CD4-positive, alpha-beta memory T cell (primary cell): ENCODE measurements around the gene POLR2L. TPM values are rescaled to one million over a fixed set of nuclear protein-coding genes. Genes with fewer than 3 reads are reported as not detected.

ENCODE experiments used
- CTCF ChIA-PET: fragments of 350-600 bp; sonication (Branson Sonifier 250); formaldehyde crosslinking; loops from one replicate; lab custom pipeline; 2021; ENCODE audit warnings: inconsistent platforms; ENCODE audit not compliant: partially characterized antibody; lab: Charles Lee
- POLR2A ChIA-PET: fragments of 350-600 bp; sonication (Branson Sonifier 250); formaldehyde crosslinking; loops from one replicate; lab custom pipeline; 2021; ENCODE audit not compliant: partially characterized antibody; lab: Charles Lee
- DNase-seq, 5 donors: peaks; one replicate each; pipeline versions ENCODE4 v3.0.0 to v3.0.0-alpha.2; 2020 to 2022; ENCODE audit warnings: mixed read lengths in 1 of 5
- H3K27ac ChIP-seq: one replicate; pipeline ENCODE4 v1.7.0; 2013; ENCODE audit warnings: low read depth, low read length
- H3K27me3 ChIP-seq: 2 replicates; pipeline ENCODE4 v1.7.0; 2013; ENCODE audit warnings: mild to moderate bottlenecking, low read length, moderate library complexity; ENCODE audit not compliant: insufficient read depth
- H3K36me3 ChIP-seq: 2 replicates; pipeline ENCODE4 v1.7.0; 2013; ENCODE audit warnings: mild to moderate bottlenecking, low read length, moderate library complexity; ENCODE audit not compliant: insufficient read depth
- H3K4me1 ChIP-seq: 2 replicates; pipeline ENCODE4 v1.7.0; 2013; ENCODE audit warnings: mild to moderate bottlenecking, low read length, moderate library complexity; ENCODE audit not compliant: insufficient read depth
- H3K4me3 ChIP-seq, 2 donors: one replicate each; pipeline ENCODE4 v1.7.0; 2013; ENCODE audit warnings: low read length in 2 of 2, mild to moderate bottlenecking in 1 of 2
- H3K9me3 ChIP-seq, 2 donors: one replicate each; pipeline ENCODE4 v1.7.0; 2013; ENCODE audit warnings: low read length in 2 of 2, control low read depth in 1 of 2; ENCODE audit not compliant: control insufficient read depth in 1 of 2
- H3K27ac Mint-ChIP-seq, 7 donors: one replicate each; pipeline ENCODE4 v1.8.0; 2020 to 2021; ENCODE audit warnings: mixed read lengths in 7 of 7, mild to moderate bottlenecking in 6 of 7, inconsistent platforms in 3 of 7, moderate library complexity in 3 of 7
- H3K27me3 Mint-ChIP-seq, 2 donors: one replicate each; pipeline ENCODE4 v1.8.0; 2020 to 2021; ENCODE audit warnings: mixed read lengths in 2 of 2
- H3K36me3 Mint-ChIP-seq, 2 donors: one replicate each; pipeline ENCODE4 v1.8.0; 2020 to 2021; ENCODE audit warnings: mixed read lengths in 2 of 2, inconsistent platforms in 1 of 2, mild to moderate bottlenecking in 1 of 2
- H3K4me1 Mint-ChIP-seq, 4 donors: one replicate each; pipeline ENCODE4 v1.8.0; 2020 to 2021; ENCODE audit warnings: mixed read lengths in 4 of 4, mild to moderate bottlenecking in 1 of 4
- H3K4me3 Mint-ChIP-seq, 8 donors: one replicate each; pipeline ENCODE4 v1.8.0; 2020 to 2021; ENCODE audit warnings: mixed read lengths in 8 of 8, mild to moderate bottlenecking in 7 of 8, moderate library complexity in 6 of 8, inconsistent platforms in 3 of 8
- H3K9me3 Mint-ChIP-seq, 8 donors: one replicate each; pipeline ENCODE4 v1.8.0; 2020 to 2021; ENCODE audit warnings: mixed read lengths in 8 of 8, mild to moderate bottlenecking in 5 of 8, inconsistent platforms in 3 of 8, moderate library complexity in 1 of 8
- intact Hi-C: fragments of 100-400 bp; cut with micrococcal nuclease; formaldehyde crosslinking; loops from one replicate; pipeline ENCODE4 v1.15.1; 2023
- polyA plus RNA-seq, 2 donors: library from polyadenylated mRNA; unstranded; fragments of 300-500 nt; fragmentation: Illumina TruSeq; gene quantifications; one replicate each; pipeline ENCODE4 v1.2.3, GENCODE V29; 2021
- total RNA-seq, 2 experiments: library from RNA; stranded (reverse); gene quantifications; one replicate each; pipeline ENCODE4 v1.2.3, GENCODE V29; 2021

POLR2L gene
- total and polyA plus RNA-seq, 4 experiments from 2014 or later, result 55.8 to 108 (median 69.9) TPM

DNA sequence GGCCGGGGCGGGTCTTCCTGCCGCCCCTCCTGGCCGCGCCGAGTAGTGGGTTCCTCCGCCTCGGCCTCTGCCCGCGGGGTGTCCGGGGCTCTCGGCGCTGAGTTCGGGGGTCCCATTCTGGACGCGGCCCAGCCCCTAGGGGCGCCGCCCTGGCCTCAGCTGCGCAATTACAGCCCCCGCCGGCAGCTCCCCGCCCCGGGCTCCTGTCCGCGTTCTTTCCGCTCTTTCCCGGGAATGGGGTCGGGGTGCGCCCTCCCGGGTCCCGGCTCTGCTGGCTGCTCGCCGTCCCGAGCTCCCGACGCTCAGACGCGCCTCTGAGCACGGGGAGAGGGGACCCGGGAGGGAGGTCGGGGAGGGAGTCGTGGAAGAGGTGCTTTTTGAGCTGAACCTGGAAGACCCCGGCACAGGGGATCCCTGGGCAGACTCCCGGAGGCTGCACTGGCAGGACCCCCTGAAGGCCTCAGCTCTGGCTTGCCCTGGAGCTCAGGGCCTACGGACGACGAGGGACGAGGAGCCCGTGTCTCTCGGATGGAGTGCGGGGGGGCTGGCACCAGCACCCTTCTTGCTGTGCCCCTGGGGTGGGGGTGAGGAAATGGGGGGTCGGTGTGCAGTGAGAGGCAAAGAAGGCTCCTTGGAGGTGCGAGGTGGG lies 881 bp upstream of the POLR2L start:
- Histone ChIP-seq H3K36me3 (peaks cover 13% of the 10 kb centered on the region), H3K4me1 (peaks cover 31% of the 10 kb centered on the region), H3K27ac (no peak overlapping the region), H3K4me3 (peak overlapping the region; percentile 6 to 97), H3K27me3 (no peaks in the 10 kb centered on the region), H3K9me3 (no peaks in the 10 kb centered on the region)
- H3K27me3 Mint-ChIP-seq, result peaks cover 0 to 2% of the 10 kb centered on the region in 2 donors
- H3K36me3 Mint-ChIP-seq, result peaks cover 0 to 14% of the 10 kb centered on the region in 2 donors
- peaks cover 4 to 35% (median 15%) of the 10 kb centered on the region in 4 donors for H3K4me1 Mint-ChIP-seq
- POLR2A ChIA-PET, result interaction anchor here (0.5 to 5.2 kb wide), 15 partner anchors 11 to 555 kb away, joined by 3 to 67 read pairs (median 4); partner anchors contain the start of genes CD151, CHID1, PHRF1 and PNPLA2
- peak overlapping the region in 4 of 7 donors; percentile 35 to 80 (median 48) for H3K27ac Mint-ChIP-seq
- H3K4me3 Mint-ChIP-seq, result peak overlapping the region; percentile 62 to 78 (median 75)
- no peak for DNase-seq
- intact Hi-C loops, result loop anchor here (2.0 kb wide), 1 partner anchor 84 kb away; no protein-coding TSS in a partner anchor
- CTCF ChIA-PET, result interaction anchor here (0.9 kb wide), 1 partner anchor 732 kb away, joined by 3 read pairs; no protein-coding TSS in a partner anchor
- peaks cover 0 to 1% (median 0%) of the 10 kb centered on the region in 8 donors for H3K9me3 Mint-ChIP-seq

DNA sequence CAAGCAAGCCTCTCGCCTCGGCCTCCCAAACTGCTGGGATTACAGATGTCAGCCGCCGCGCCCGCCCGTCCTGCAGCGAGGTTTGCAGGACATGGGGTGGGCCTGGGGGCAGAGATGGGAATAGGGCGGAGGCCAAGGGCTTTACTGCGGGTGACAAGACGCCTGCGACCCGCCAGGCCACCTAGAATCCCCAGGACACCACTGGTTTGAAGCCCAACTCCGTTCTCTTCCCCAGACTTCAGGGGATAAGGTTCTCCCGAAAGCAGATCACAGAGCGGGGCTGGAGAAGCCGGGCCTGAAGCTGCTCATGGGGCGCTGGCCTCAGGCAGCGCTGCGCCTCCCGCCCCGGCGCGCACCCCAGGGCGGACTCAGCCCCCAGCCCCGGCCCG lies 354 bp downstream of the POLR2L start:
- H3K27ac ChIP-seq, result peak overlapping the region; percentile 77

DNA sequence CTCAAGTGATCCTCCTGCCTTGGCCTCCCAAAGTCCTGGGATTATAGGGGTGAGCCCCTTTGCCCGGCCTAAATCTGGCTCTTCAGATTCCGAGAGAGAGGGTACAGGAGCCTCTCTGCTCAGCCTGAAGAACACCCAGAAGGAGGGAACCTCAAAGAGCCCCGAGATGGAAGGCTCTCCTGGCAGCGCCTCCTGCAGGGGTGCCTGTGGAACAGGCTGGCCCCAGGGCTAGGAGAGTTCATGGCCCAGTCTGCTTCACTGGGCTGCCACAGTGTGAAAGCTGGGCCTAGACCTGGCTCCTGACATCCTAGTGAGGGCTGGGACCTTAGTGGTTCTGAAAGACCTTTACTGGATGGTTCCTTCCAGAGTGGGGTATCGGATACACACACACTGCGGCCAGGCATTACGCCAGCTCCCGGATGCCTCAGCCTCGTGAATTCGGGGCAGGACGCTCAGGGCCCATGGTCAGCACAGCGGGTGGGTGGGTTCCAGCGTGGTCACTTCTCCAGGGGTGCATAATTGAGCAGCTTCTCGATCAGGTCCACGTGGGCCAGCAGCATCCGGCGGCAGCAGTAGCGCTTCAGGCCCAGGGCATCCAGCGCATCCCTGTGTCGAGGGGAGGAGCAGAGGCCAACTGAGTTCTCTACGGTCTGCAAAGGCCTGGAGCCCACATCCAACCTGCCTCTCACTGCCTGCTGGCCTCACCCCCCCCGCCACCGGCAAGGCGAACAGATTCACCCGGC lies 2.3 kb downstream of the POLR2L start:
- no peak overlapping the region for H3K27ac ChIP-seq
- DNase-seq, result no peak
- no peaks in the 10 kb centered on the region for H3K27me3 Mint-ChIP-seq
- intact Hi-C loops, result no loop called here
- H3K4me3 ChIP-seq, result no peak overlapping the region
- no peaks in the 10 kb centered on the region for H3K27me3 ChIP-seq
- peaks cover 13% of the 10 kb centered on the region for H3K36me3 ChIP-seq
- peaks cover 4 to 31% (median 15%) of the 10 kb centered on the region in 4 donors for H3K4me1 Mint-ChIP-seq
- H3K4me1 ChIP-seq, result peaks cover 31% of the 10 kb centered on the region
- H3K9me3 Mint-ChIP-seq, result peaks cover 0 to 1% (median 0%) of the 10 kb centered on the region in 8 donors
- H3K27ac Mint-ChIP-seq, result peak overlapping the region in 4 of 7 donors; percentile 52 to 78 (median 68)
- no peaks in the 10 kb centered on the region for H3K9me3 ChIP-seq
- H3K4me3 Mint-ChIP-seq, result peak overlapping the region; percentile 20 to 89 (median 72)
- POLR2A ChIA-PET, result interaction anchor here (4.8 to 5.2 kb wide), 2 partner anchors 8 to 20 kb away, joined by 57 to 67 read pairs; partner anchors contain the start of genes CD151 and PNPLA2
- peaks cover 0 to 17% of the 10 kb centered on the region in 2 donors for H3K36me3 Mint-ChIP-seq
- CTCF ChIA-PET, result interaction anchor here (1.1 kb wide), 1 partner anchor 21 kb away, joined by 4 read pairs; the partner anchor contains the start of gene PNPLA2

More for the DNA sequence above, 354 bp downstream of the POLR2L start:
- Mint-ChIP-seq H3K4me1 (peaks cover 4 to 35% (median 15%) of the 10 kb centered on the region in 4 donors), H3K27me3 (peaks cover 0 to 2% of the 10 kb centered on the region in 2 donors), H3K4me3 (peak overlapping the region; percentile 84 to 89 (median 86)), H3K36me3 (peaks cover 0 to 17% of the 10 kb centered on the region in 2 donors), H3K9me3 (peaks cover 0 to 1% (median 0%) of the 10 kb centered on the region in 8 donors), H3K27ac (peak overlapping the region; percentile 66 to 89 (median 84))
- intact Hi-C loops, result loop anchor here (1.0 to 2.0 kb wide), 3 partner anchors 23 to 85 kb away; partner anchors contain the start of gene RPLP2
- H3K4me1 ChIP-seq, result peaks cover 31% of the 10 kb centered on the region
- H3K36me3 ChIP-seq, result peaks cover 13% of the 10 kb centered on the region
- no peaks in the 10 kb centered on the region for H3K9me3 ChIP-seq
- DNase-seq, result no peak
- peak overlapping the region; percentile 57 to 97 for H3K4me3 ChIP-seq
- CTCF ChIA-PET, result interaction anchor here (1.4 kb wide), 1 partner anchor 209 kb away, joined by 5 read pairs; no protein-coding TSS in a partner anchor
- H3K27me3 ChIP-seq, result no peaks in the 10 kb centered on the region
- POLR2A ChIA-PET, result interaction anchor here (1.1 to 5.2 kb wide), 7 partner anchors 10 to 336 kb away, joined by 3 to 67 read pairs (median 8); partner anchors contain the start of genes CD151, CHID1, PNPLA2 and RPLP2

DNA sequence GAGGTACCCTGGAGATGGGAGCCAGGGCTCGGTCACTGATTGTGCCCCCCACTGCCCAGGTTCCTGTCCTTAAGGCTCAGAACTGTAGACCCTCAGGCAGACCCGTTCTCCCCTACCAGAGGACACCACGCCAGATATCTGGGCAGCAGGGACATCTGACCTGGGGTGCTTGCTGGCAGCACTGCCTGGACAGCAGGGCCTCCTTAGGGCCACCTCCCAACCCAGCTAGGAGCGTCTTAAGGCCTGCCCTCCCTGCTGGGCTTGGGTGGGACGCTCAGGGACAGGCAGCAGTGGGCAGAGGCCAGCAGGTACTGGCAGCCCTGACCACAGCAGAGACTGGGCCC lies 3.1 kb downstream of the POLR2L start:
- ChIA-PET POLR2A (no interaction called here), CTCF (no interaction called here)
- DNase-seq, result no peak
- H3K4me3 ChIP-seq, result no peak overlapping the region
- peaks cover 0 to 17% of the 10 kb centered on the region in 2 donors for H3K36me3 Mint-ChIP-seq
- no peaks in the 10 kb centered on the region for H3K9me3 ChIP-seq
- H3K9me3 Mint-ChIP-seq, result peaks cover 0 to 1% (median 0%) of the 10 kb centered on the region in 8 donors
- H3K27me3 ChIP-seq, result no peaks in the 10 kb centered on the region
- H3K4me1 ChIP-seq, result peaks cover 31% of the 10 kb centered on the region
- no peak overlapping the region for H3K4me3 Mint-ChIP-seq
- H3K36me3 ChIP-seq, result peaks cover 13% of the 10 kb centered on the region
- H3K27me3 Mint-ChIP-seq, result no peaks in the 10 kb centered on the region
- peak overlapping the region in 1 of 7 donors; percentile 78 for H3K27ac Mint-ChIP-seq
- no peak overlapping the region for H3K27ac ChIP-seq
- intact Hi-C loops, result no loop called here
- peaks cover 4 to 29% (median 15%) of the 10 kb centered on the region in 4 donors for H3K4me1 Mint-ChIP-seq

DNA sequence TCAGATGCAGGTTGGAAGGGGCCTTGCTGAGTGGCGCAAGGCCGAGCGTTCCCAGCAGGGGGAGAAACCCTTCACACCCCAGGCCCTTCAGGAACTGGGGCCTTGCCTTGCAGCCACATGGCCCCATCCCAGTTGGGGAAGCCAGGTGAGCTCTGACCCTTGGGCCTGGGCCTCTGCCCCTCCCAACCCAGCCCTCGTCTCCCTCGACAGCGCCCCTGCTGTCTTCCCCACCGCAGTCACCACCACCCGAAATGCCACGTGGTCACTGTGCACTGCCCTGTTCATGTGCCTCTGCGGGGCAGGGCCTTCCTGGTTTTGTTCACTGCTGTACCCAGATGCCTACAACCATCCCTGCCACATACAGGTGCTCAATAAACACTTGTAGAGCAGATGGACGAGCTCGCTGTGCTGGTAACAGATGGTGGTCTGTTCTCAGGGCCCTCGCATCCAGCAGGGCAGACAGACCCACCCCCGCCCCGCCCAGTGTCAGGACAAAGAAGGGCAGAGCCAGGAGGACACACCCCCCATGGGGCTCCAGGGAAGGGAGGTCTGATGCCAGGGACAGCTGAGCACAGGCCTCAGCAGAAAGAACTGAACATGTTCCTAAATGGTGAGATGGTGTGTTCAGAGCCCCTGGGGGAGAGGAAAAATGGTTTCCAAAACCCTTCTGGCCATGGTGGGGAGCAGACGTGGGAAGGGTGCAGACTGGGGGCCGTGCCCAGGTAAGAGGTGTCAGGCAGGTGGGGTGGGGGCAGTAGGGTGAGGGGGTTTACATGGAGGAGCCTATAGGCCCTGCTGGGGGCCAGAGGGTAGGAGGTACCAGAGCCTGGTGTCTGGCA lies 3.7 kb downstream of the POLR2L start:
- Mint-ChIP-seq H3K27me3 (no peaks in the 10 kb centered on the region), H3K36me3 (peaks cover 0 to 17% of the 10 kb centered on the region in 2 donors), H3K4me1 (peaks cover 4 to 32% (median 14%) of the 10 kb centered on the region in 4 donors), H3K9me3 (peaks cover 0 to 1% (median 0%) of the 10 kb centered on the region in 8 donors), H3K4me3 (peak overlapping the region in 1 of 8 donors; percentile 52), H3K27ac (peak overlapping the region in 1 of 7 donors; percentile 37)
- ChIA-PET POLR2A (interaction anchor here (0.6 kb wide), 1 partner anchor 9 kb away, joined by 3 read pairs; no protein-coding TSS in a partner anchor), CTCF (no interaction called here)
- intact Hi-C loops, result no loop called here
- H3K4me3 ChIP-seq, result no peak overlapping the region
- H3K27me3 ChIP-seq, result no peaks in the 10 kb centered on the region
- peaks cover 13% of the 10 kb centered on the region for H3K36me3 ChIP-seq
- H3K27ac ChIP-seq, result no peak overlapping the region
- H3K4me1 ChIP-seq, result peaks cover 31% of the 10 kb centered on the region
- no peak for DNase-seq
- H3K9me3 ChIP-seq, result no peaks in the 10 kb centered on the region

DNA sequence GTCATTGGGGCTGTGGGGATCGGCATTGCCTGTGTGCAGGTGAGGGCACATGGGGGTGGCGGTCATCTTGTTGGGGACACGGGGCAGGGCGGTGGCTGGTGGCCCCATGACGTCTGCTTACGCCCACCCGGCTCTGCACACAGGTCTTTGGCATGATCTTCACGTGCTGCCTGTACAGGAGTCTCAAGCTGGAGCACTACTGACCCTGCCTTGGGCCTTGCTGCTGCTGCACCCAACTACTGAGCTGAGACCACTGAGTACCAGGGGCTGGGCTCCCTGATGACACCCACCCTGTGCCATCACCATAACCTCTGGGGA lies 4.4 kb downstream of the POLR2L start:
- Histone ChIP-seq H3K4me1 (peaks cover 29% of the 10 kb centered on the region), H3K27me3 (no peaks in the 10 kb centered on the region), H3K9me3 (no peaks in the 10 kb centered on the region), H3K36me3 (peaks cover 13% of the 10 kb centered on the region), H3K27ac (no peak overlapping the region), H3K4me3 (no peak overlapping the region)
- H3K9me3 Mint-ChIP-seq, result peaks cover 0 to 1% (median 0%) of the 10 kb centered on the region in 8 donors
- H3K4me1 Mint-ChIP-seq, result peaks cover 4 to 29% (median 13%) of the 10 kb centered on the region in 4 donors
- no peak overlapping the region for H3K27ac Mint-ChIP-seq
- no peak overlapping the region for H3K4me3 Mint-ChIP-seq
- ChIA-PET CTCF (interaction anchor here (1.0 kb wide), 1 partner anchor 9 kb away, joined by 3 read pairs; no protein-coding TSS in a partner anchor), POLR2A (interaction anchor here (0.6 to 2.5 kb wide), 2 partner anchors 9 to 18 kb away, joined by 3 to 9 read pairs; partner anchors contain the start of gene PNPLA2)
- no peaks in the 10 kb centered on the region for H3K27me3 Mint-ChIP-seq
- H3K36me3 Mint-ChIP-seq, result peaks cover 0 to 15% of the 10 kb centered on the region in 2 donors
- DNase-seq, result no peak
- intact Hi-C loops, result no loop called here
